ENCODE results near the gene TPPP.

TPPP gene

DNA sequence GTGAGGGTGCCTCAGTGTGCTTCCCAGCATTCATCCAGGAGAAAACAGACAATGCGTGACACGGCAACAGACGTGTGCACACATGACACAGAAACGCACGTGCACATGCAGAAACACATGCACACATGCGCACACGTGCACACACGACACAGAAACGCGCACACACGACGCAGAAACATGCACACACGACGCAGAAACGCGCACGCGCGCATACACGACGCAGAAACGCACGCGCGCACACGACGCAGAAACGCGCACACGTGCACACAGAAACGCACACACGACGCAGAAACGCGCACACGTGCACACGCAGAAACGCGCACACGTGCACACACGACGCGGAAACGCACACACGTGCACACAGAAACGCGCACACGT is 16.5 kb downstream of the TPPP start:
- Histone ChIP-seq H3K9me3 (ENCODE audit: control insufficient read depth, insufficient read depth, low read length) (no peaks in the 10 kb centered on the region), H3K4me1 (ENCODE audit: control insufficient read depth, insufficient read depth, low read length) (peaks cover 6% of the 10 kb centered on the region; the same call in 1 of the 2 replicates), H3K36me3 (ENCODE audit: control insufficient read depth, insufficient read depth, low read length) (no peaks in the 10 kb centered on the region; the same call in 1 of the 2 replicates), H3K27ac (ENCODE audit: low read length) (no peak overlapping the region), H3K4me3 (ENCODE audit: low read length) (no peak overlapping the region), H3K27me3 (ENCODE audit: control insufficient read depth, insufficient read depth, low read length) (no peaks in the 10 kb centered on the region)
- no CpG with 5 or more reads among the region's 48 CpGs for WGBS (ENCODE audit: insufficient coverage, insufficient read length)
- no peak for DNase-seq (ENCODE audit: low read depth, low spot score)

DNA sequence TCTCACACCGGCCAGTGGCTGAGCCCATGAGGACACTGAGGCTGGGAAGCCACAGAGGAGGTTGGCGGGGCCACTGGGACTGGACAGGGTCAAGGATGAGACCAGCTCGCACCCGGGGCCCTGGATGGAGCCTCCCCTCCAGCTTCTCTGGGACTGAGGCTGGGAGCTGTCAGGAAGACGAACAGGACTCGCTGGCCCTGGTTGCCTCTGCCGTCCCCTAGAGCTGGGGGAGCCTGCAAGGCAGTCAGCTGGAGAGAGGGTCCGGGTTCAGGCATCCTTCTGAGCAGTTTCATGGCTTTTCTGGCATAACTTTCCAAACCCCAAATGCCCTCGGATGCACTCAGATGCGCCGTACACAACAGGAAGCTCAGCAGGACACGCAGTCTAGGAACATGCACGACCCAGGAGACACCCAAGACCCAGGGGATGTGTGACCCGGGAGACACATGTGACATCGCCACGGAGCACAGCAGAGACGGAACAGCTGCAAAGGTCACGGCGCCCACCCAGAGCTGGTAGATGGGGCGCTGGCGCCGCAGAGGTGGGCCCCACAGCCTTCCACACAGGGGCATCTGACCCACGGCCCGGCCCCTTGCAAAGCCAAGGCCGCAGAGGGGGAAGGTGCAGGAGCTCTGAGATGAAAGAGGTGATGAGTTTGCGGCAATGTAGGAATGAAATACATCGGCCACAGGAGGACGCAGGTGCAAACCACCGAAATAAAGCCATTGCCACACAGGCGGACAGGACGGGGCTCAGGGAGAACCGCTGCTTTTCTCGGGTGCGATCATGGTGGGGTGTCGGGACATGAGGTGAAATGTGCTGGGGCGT is 17.1 kb downstream of the TPPP start:
- Histone ChIP-seq H3K27me3 (ENCODE audit: control insufficient read depth, insufficient read depth, low read length) (no peaks in the 10 kb centered on the region), H3K36me3 (ENCODE audit: control insufficient read depth, insufficient read depth, low read length) (no peaks in the 10 kb centered on the region; the same call in 1 of the 2 replicates)
- WGBS (ENCODE audit: insufficient coverage, insufficient read length) = no CpG with 5 or more reads among the region's 36 CpGs

DNA sequence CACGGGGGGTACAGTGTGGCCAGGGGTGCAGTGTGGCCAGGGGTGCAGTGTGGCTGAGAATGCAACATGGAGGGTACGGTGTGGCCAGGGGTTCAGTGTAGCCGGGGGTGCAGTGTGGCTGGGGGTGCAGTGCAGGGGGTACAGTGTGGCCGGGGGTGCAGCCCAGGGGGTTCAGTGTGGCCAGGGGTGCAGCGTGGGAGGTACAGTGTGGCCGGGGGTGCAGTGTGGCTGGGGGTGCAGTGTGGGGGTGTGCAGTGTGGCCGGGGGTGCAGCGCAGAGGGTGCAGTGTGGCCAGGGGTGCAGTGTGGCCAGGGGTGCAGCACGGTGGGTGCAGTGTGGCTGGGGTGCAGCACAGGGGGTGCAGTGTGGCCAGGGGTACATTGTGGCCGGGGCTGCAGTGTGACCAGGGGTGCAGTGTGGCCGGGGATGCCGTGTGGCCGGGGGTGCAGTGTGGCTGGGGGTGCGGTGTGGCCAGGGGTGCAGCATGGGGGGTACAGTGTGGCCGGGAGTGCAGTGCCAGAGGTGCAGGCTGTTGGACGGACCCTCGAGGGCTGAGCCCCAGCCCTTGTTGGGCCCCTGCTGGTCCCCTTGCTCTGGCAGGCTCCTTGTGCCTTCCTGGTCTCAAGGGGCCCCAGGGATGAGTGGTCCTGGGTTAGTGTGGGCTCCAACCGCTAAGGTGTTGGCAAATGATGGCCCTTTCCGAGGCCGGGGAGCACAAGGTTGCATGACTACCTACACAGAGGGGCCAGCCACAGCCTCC is 17.9 kb downstream of the TPPP start:
- Histone ChIP-seq H3K9me3 (ENCODE audit: control insufficient read depth, insufficient read depth, low read length) (no peaks in the 10 kb centered on the region), H3K27me3 (ENCODE audit: control insufficient read depth, insufficient read depth, low read length) (no peaks in the 10 kb centered on the region), H3K4me1 (ENCODE audit: control insufficient read depth, insufficient read depth, low read length) (peaks cover 7% of the 10 kb centered on the region; the same call in 1 of the 2 replicates), H3K36me3 (ENCODE audit: control insufficient read depth, insufficient read depth, low read length) (no peaks in the 10 kb centered on the region; the same call in 1 of the 2 replicates), H3K4me3 (ENCODE audit: low read length) (no peak overlapping the region), H3K27ac (ENCODE audit: low read length) (no peak overlapping the region)
- DNase-seq (ENCODE audit: low read depth, low spot score) = no peak
- no CpG with 5 or more reads among the region's 20 CpGs for WGBS (ENCODE audit: insufficient coverage, insufficient read length)

More for the DNA sequence above, 17.1 kb downstream of the TPPP start:
- H3K9me3 ChIP-seq (ENCODE audit: control insufficient read depth, insufficient read depth, low read length) = no peaks in the 10 kb centered on the region
- peaks cover 6% of the 10 kb centered on the region; the same call in 1 of the 2 replicates for H3K4me1 ChIP-seq (ENCODE audit: control insufficient read depth, insufficient read depth, low read length)
- no peak overlapping the region for H3K27ac ChIP-seq (ENCODE audit: low read length)
- H3K4me3 ChIP-seq (ENCODE audit: low read length) = no peak overlapping the region
- no peak for DNase-seq (ENCODE audit: low read depth, low spot score)

DNA sequence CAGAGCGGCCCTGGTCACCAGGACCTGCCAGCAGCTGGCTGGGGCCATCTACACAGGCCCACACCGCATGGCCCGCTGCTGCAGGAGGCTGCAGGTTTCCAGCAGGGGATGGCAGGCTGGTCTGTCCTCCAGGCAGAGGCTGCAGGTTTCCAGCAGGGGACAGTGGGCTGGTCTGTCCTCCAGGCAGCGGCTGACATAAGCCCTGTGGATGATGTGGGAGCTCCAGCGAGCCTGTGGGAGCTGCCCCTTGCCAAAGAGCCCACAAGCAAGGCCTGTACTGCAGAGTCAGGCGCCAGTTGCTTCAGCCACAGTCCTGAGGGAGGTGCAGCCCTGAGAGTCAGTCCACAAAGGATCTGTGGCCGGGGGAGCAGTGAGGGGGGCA is 18.5 kb downstream of the TPPP start:
- Histone ChIP-seq H3K36me3 (ENCODE audit: control insufficient read depth, insufficient read depth, low read length) (no peaks in the 10 kb centered on the region; the same call in 1 of the 2 replicates), H3K9me3 (ENCODE audit: control insufficient read depth, insufficient read depth, low read length) (no peaks in the 10 kb centered on the region), H3K27me3 (ENCODE audit: control insufficient read depth, insufficient read depth, low read length) (no peaks in the 10 kb centered on the region), H3K4me1 (ENCODE audit: control insufficient read depth, insufficient read depth, low read length) (peaks cover 7% of the 10 kb centered on the region; the same call in 1 of the 2 replicates), H3K27ac (ENCODE audit: low read length) (no peak overlapping the region), H3K4me3 (ENCODE audit: low read length) (no peak overlapping the region)
- no CpG with 5 or more reads among the region's 7 CpGs for WGBS (ENCODE audit: insufficient coverage, insufficient read length)
- no peak for DNase-seq (ENCODE audit: low read depth, low spot score)

DNA sequence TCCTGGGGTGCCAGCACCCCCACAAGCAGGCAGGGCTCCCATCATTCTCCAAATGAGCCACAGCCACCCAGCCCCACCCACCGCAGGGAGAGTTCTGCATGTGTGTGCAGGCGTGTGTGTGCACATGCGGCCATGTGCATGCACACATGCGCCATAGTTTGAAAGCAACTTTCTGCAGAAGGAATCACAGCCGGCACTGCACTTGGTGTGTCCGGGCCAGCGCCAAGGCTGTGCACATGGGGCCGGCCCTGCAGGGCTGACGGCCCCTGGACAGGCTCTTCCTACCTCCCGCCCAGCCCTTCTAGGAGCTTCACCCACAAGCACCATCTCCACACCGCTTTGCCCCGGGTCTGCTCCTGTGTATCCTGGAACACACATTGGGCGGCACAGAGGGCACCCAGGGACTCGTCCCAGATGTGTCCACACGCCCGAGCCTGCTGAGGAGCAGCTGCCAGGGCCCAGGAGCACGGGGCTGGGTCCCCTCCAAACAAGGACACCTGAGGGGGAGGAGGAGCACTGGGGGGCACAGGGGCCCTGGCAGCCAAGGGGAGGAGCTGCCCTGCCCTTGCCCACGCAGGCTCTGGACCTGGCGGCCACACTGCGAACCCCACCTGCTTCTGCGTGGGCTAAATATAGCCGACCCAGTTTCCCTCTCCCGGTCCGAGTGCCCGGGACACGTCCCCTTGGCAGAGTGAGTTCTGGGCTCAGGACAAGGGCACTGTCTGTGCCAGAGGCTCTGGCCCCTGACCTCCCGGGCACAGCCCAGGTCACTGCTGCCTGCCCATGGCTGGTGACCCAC is 19.1 kb downstream of the TPPP start:
- no peak overlapping the region for H3K27ac ChIP-seq (ENCODE audit: low read length)
- peaks cover 9% of the 10 kb centered on the region; the same call in 1 of the 2 replicates for H3K4me1 ChIP-seq (ENCODE audit: control insufficient read depth, insufficient read depth, low read length)
- no peak for DNase-seq (ENCODE audit: low read depth, low spot score)
- no CpG with 5 or more reads among the region's 27 CpGs for WGBS (ENCODE audit: insufficient coverage, insufficient read length)
- H3K9me3 ChIP-seq (ENCODE audit: control insufficient read depth, insufficient read depth, low read length) = no peaks in the 10 kb centered on the region
- H3K27me3 ChIP-seq (ENCODE audit: control insufficient read depth, insufficient read depth, low read length) = no peaks in the 10 kb centered on the region
- H3K36me3 ChIP-seq (ENCODE audit: control insufficient read depth, insufficient read depth, low read length) = no peaks in the 10 kb centered on the region; the same call in 1 of the 2 replicates
- H3K4me3 ChIP-seq (ENCODE audit: low read length) = no peak overlapping the region

DNA sequence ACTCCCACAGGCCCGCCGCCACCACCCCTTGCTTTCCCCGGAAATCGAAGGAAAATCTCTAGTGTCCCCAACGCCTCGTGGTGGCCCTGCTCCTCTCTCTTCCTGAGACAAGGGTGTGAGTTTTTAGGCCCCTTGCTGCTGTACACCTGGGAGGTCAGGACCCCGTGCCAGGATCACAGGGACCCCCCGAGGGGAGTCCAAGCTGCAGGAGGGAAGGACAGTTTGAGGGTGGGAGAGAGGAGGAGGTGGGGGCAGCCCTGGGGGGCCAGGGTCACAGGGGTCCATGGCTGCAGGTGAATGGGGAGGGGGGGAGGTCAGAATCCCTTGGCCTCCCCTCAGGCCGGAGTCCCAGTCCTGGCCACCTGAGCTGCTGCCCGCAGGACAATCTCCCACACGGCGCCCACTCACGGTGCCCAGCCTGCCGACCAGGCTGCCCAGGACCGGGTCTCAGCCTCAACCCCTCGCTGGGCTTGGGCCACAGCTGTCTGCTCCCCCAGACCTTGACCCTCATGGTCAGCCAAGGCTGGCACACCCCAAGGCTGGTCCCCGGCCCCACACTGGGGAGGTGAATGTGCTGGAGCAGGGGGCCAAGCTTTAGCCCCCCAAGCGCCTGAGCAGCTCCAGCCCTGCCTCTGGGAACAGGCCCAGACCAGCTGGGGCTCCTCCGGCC is 19.9 kb downstream of the TPPP start:
- no CpG with 5 or more reads among the region's 19 CpGs for WGBS (ENCODE audit: insufficient coverage, insufficient read length)

GRCh38 chr5:672329-673160 is 20.6 kb downstream of the TPPP start:
- H3K9me3 ChIP-seq (ENCODE audit: control insufficient read depth, insufficient read depth, low read length) = no peaks in the 10 kb centered on the region
- H3K36me3 ChIP-seq (ENCODE audit: control insufficient read depth, insufficient read depth, low read length) = no peaks in the 10 kb centered on the region; the same call in 1 of the 2 replicates
- DNase-seq (ENCODE audit: low read depth, low spot score) = no peak
- no peak overlapping the region for H3K4me3 ChIP-seq (ENCODE audit: low read length)
- H3K4me1 ChIP-seq (ENCODE audit: control insufficient read depth, insufficient read depth, low read length) = peaks cover 9% of the 10 kb centered on the region; the same call in 1 of the 2 replicates
- no CpG with 5 or more reads among the region's 27 CpGs for WGBS (ENCODE audit: insufficient coverage, insufficient read length)
- H3K27ac ChIP-seq (ENCODE audit: low read length) = no peak overlapping the region
- no peaks in the 10 kb centered on the region for H3K27me3 ChIP-seq (ENCODE audit: control insufficient read depth, insufficient read depth, low read length)

More for the DNA sequence above, 19.9 kb downstream of the TPPP start:
- Histone ChIP-seq H3K27ac (ENCODE audit: low read length) (no peak overlapping the region), H3K36me3 (ENCODE audit: control insufficient read depth, insufficient read depth, low read length) (no peaks in the 10 kb centered on the region; the same call in 1 of the 2 replicates), H3K27me3 (ENCODE audit: control insufficient read depth, insufficient read depth, low read length) (no peaks in the 10 kb centered on the region), H3K4me1 (ENCODE audit: control insufficient read depth, insufficient read depth, low read length) (peaks cover 9% of the 10 kb centered on the region; the same call in 1 of the 2 replicates), H3K9me3 (ENCODE audit: control insufficient read depth, insufficient read depth, low read length) (no peaks in the 10 kb centered on the region), H3K4me3 (ENCODE audit: low read length) (no peak overlapping the region)
- DNase-seq (ENCODE audit: low read depth, low spot score) = no peak

DNA sequence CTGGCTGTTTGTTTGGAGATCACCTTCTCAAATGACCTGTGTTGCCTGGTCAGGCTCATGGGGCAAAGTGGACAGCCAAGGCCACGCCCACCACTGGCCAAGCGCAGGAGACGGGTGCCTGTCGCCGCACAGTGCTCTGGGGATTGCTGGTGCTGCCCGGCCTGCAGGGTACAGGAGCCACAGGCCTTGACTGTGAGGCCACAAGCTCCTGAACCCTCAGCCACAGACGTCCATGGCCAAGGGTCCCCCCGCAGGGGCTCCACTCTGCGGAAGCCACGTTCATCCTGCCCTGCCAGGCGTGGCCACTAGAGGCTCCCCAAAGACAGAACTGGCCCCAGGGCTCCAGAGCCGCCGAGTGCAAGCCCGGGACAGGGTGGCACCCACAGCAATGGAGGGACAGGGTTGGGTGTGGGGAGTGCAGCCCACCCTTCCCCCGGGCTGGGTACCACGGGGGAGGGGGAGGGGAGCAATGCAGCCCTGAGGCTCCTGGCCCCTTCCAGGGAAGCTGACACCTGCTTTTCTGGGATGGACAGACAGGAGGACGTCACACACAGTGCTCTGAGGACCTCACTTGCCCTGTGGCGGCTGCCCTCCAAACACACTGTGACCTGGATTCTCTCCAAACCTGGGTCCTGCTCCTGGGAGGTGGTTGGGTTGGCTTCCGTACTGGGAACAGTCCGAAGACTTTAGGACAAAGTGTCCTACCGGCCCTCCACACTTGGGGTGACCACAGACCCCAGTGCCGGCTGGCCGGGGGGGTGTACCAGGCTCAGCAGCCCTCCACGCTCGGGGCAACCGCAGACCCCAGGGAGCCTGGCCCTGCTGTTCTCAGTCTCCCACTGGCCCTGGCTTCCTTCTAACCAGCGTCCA is 21.5 kb downstream of the TPPP start:
- DNase-seq (ENCODE audit: low read depth, low spot score) = peak; percentile 27
- no CpG with 5 or more reads among the region's 27 CpGs for WGBS (ENCODE audit: insufficient coverage, insufficient read length)
- Histone ChIP-seq H3K27me3 (ENCODE audit: control insufficient read depth, insufficient read depth, low read length) (no peaks in the 10 kb centered on the region), H3K4me1 (ENCODE audit: control insufficient read depth, insufficient read depth, low read length) (peaks cover 7% of the 10 kb centered on the region; the same call in 1 of the 2 replicates), H3K9me3 (ENCODE audit: control insufficient read depth, insufficient read depth, low read length) (no peaks in the 10 kb centered on the region), H3K36me3 (ENCODE audit: control insufficient read depth, insufficient read depth, low read length) (no peaks in the 10 kb centered on the region; the same call in none of the 2 replicates), H3K4me3 (ENCODE audit: low read length) (no peak overlapping the region), H3K27ac (ENCODE audit: low read length) (no peak overlapping the region)
